ENCODE results near the gene SLC49A3. TPM values are rescaled to one million over a fixed set of nuclear protein-coding genes. Genes with fewer than 3 reads are reported as not detected.

SLC49A3 gene
- total RNA-seq, 1 donor from 2014 or later, result 6.2 TPM

- no peaks in the 10 kb centered on the region for H3K9me3 Mint-ChIP-seq (ENCODE audit: unreplicated experiment)
- Histone ChIP-seq H3K4me3 (ENCODE audit: insufficient read depth, low read depth, low read length) (no peak overlapping the region), H3K9me3 (ENCODE audit: insufficient read depth, low read depth, low read length) (no peaks in the 10 kb centered on the region), H3K27me3 (ENCODE audit: insufficient read depth, low read length) (no peaks in the 10 kb centered on the region), H3K4me1 (ENCODE audit: insufficient read depth, low read length) (peaks cover 23% of the 10 kb centered on the region), H3K27ac (ENCODE audit: low read depth, low read length) (no peak overlapping the region), H3K4me2 (ENCODE audit: low read length) (no peak overlapping the region), H2AFZ (ENCODE audit: low read depth, low read length) (no peak overlapping the region), H3K9ac (ENCODE audit: low read length) (no peak overlapping the region), H3K36me3 (ENCODE audit: insufficient read depth, low read length) (no peaks in the 10 kb centered on the region), H4K20me1 (ENCODE audit: insufficient read depth, low read length) (no peaks in the 10 kb centered on the region), H3K79me2 (ENCODE audit: insufficient read depth, low read length) (no peaks in the 10 kb centered on the region)
- peaks cover 19% of the 10 kb centered on the region for H3K4me1 Mint-ChIP-seq (ENCODE audit: low read depth, unreplicated experiment)
- no peak for FAIRE-seq
- H3K4me3 Mint-ChIP-seq (ENCODE audit: unreplicated experiment), result no peak overlapping the region
- DNase-seq (ENCODE audit: low read depth), result no peak
- H3K27me3 Mint-ChIP-seq (ENCODE audit: low read depth, unreplicated experiment), result peaks cover 3% of the 10 kb centered on the region
- TF ChIP-seq EZH2 (IDR thresholded peaks at IDR 0.05; ENCODE audit: insufficient read depth, low read length), result no peak
- TF ChIP-seq, protein P1, sequence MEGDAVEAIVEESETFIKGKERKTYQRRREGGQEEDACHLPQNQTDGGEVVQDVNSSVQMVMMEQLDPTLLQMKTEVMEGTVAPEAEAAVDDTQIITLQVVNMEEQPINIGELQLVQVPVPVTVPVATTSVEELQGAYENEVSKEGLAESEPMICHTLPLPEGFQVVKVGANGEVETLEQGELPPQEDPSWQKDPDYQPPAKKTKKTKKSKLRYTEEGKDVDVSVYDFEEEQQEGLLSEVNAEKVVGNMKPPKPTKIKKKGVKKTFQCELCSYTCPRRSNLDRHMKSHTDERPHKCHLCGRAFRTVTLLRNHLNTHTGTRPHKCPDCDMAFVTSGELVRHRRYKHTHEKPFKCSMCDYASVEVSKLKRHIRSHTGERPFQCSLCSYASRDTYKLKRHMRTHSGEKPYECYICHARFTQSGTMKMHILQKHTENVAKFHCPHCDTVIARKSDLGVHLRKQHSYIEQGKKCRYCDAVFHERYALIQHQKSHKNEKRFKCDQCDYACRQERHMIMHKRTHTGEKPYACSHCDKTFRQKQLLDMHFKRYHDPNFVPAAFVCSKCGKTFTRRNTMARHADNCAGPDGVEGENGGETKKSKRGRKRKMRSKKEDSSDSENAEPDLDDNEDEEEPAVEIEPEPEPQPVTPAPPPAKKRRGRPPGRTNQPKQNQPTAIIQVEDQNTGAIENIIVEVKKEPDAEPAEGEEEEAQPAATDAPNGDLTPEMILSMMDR (IDR thresholded peaks at IDR 0.05; ENCODE audit: insufficient read depth, low read depth, low read length), result no peak
- H3K27ac Mint-ChIP-seq (ENCODE audit: unreplicated experiment), result peak overlapping the region; percentile 26
- H3K36me3 Mint-ChIP-seq (ENCODE audit: low read depth, unreplicated experiment), result peaks cover 4% of the 10 kb centered on the region
Observed at GRCh38 chr4:683247-683897, 5.6 kb downstream of the SLC49A3 start.

DNA sequence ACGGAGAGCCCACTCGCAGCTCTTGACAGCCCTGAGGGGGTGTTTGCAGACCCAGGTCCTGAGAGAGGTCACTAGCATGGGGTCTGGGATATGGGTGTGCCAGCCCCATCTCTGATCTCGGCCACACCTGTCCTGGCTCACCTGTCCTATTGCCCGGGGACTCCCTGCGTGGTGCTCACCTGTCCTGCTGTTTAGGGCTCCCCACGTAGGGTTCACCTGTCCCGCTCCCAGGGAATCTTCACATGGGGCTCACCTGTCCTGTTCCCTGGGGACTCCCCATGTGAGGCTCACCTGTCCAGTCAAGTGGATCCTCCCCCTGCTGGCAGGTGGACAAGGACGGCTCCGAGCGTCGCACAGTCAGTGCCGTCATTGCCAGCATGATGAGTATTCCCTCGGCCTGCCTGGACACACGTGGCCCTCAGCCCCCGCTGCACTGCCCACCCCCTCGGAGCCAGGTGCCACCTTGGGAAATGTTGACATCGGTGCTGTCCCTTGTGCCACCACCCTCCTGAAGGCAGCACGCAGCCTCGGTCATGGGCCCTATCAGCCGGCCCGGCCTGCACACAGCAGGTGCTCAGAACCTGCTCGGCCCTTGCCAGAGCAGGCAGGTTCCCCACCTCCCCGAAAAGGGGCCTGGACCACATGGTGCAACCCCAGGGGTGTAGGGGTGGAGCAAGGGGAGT, 6.3 kb downstream of the SLC49A3 start:
- peaks cover 4% of the 10 kb centered on the region for H3K36me3 Mint-ChIP-seq (ENCODE audit: low read depth, unreplicated experiment)
- H3K4me1 Mint-ChIP-seq (ENCODE audit: low read depth, unreplicated experiment), result peaks cover 19% of the 10 kb centered on the region
- H3K27me3 Mint-ChIP-seq (ENCODE audit: low read depth, unreplicated experiment), result peaks cover 3% of the 10 kb centered on the region
- no peak overlapping the region for H3K4me3 ChIP-seq (ENCODE audit: insufficient read depth, low read depth, low read length)
- no peaks in the 10 kb centered on the region for H4K20me1 ChIP-seq (ENCODE audit: insufficient read depth, low read length)
- H3K36me3 ChIP-seq (ENCODE audit: insufficient read depth, low read length), result no peaks in the 10 kb centered on the region
- no peaks in the 10 kb centered on the region for H3K27me3 ChIP-seq (ENCODE audit: insufficient read depth, low read length)
- TF ChIP-seq EZH2 (IDR thresholded peaks at IDR 0.05; ENCODE audit: insufficient read depth, low read length), result no peak
- TF ChIP-seq, protein P1 (IDR thresholded peaks at IDR 0.05; ENCODE audit: insufficient read depth, low read depth, low read length), result no peak
- peak overlapping the region; percentile 66 for H3K27ac Mint-ChIP-seq (ENCODE audit: unreplicated experiment)
- H2AFZ ChIP-seq (ENCODE audit: low read depth, low read length), result no peak overlapping the region
- no peak overlapping the region for H3K9ac ChIP-seq (ENCODE audit: low read length)
- H3K79me2 ChIP-seq (ENCODE audit: insufficient read depth, low read length), result no peaks in the 10 kb centered on the region
- FAIRE-seq (no peak), DNase-seq (ENCODE audit: low read depth) (no peak)
- H3K9me3 ChIP-seq (ENCODE audit: insufficient read depth, low read depth, low read length), result no peaks in the 10 kb centered on the region
- peaks cover 16% of the 10 kb centered on the region for H3K4me1 ChIP-seq (ENCODE audit: insufficient read depth, low read length)
- no peak overlapping the region for H3K4me3 Mint-ChIP-seq (ENCODE audit: unreplicated experiment)
- no peak overlapping the region for H3K27ac ChIP-seq (ENCODE audit: low read depth, low read length)
- H3K9me3 Mint-ChIP-seq (ENCODE audit: unreplicated experiment), result no peaks in the 10 kb centered on the region
- H3K4me2 ChIP-seq (ENCODE audit: low read length), result no peak overlapping the region
